ENCODE data around the gene KIF17. TPM values are rescaled to one million over a fixed set of nuclear protein-coding genes. Genes with fewer than 3 reads are reported as not detected.

The KIF17 gene
- total RNA-seq, 1 donor from 2014 or later: 3.3 TPM

- no peak for DNase-seq (ENCODE audit: low read depth)
- TF ChIP-seq CTCF (conservative IDR thresholded peaks at IDR 0.05; ENCODE audit: low read depth, low read length): no peak
- no peak overlapping the region for H3K4me3 ChIP-seq (ENCODE audit: low read depth, low read length)
Measured at GRCh38 chr1:20632386-20632785, 85.4 kb downstream of the KIF17 start.

GRCh38 chr1:20630729-20631128 is 87.1 kb downstream of the KIF17 start:
- no peak for DNase-seq (ENCODE audit: low read depth)
- no peak for TF ChIP-seq CTCF (conservative IDR thresholded peaks at IDR 0.05; ENCODE audit: low read depth, low read length)
- H3K4me3 ChIP-seq (ENCODE audit: low read depth, low read length): no peak overlapping the region

- H3K4me3 ChIP-seq (ENCODE audit: low read depth, low read length): no peak overlapping the region
- no peak for DNase-seq (ENCODE audit: low read depth)
- no peak for TF ChIP-seq CTCF (conservative IDR thresholded peaks at IDR 0.05; ENCODE audit: low read depth, low read length)
Measured at GRCh38 chr1:20626524-20626923, 91.3 kb downstream of the KIF17 start.

- no peak for DNase-seq (ENCODE audit: low read depth)
- TF ChIP-seq CTCF (conservative IDR thresholded peaks at IDR 0.05; ENCODE audit: low read depth, low read length): no peak
- H3K4me3 ChIP-seq (ENCODE audit: low read depth, low read length): no peak overlapping the region
Measured at GRCh38 chr1:20626098-20626427, 91.7 kb downstream of the KIF17 start.

GRCh38 chr1:20625176-20626097 is 92.4 kb downstream of the KIF17 start:
- H3K4me3 ChIP-seq (ENCODE audit: low read depth, low read length): no peak overlapping the region
- no peak for DNase-seq (ENCODE audit: low read depth)
- no peak for TF ChIP-seq CTCF (conservative IDR thresholded peaks at IDR 0.05; ENCODE audit: low read depth, low read length)

- DNase-seq (ENCODE audit: low read depth): no peak
- no peak for TF ChIP-seq CTCF (conservative IDR thresholded peaks at IDR 0.05; ENCODE audit: low read depth, low read length)
- H3K4me3 ChIP-seq (ENCODE audit: low read depth, low read length): no peak overlapping the region
Measured at GRCh38 chr1:20624709-20625108, 93.1 kb downstream of the KIF17 start.

- no peak for DNase-seq (ENCODE audit: low read depth)
- TF ChIP-seq CTCF (conservative IDR thresholded peaks at IDR 0.05; ENCODE audit: low read depth, low read length): no peak
- H3K4me3 ChIP-seq (ENCODE audit: low read depth, low read length): no peak overlapping the region
Measured at GRCh38 chr1:20621012-20621411, 96.8 kb downstream of the KIF17 start.
